PC-9 (cell line): Measurements from ENCODE around the gene CNTN5. TPM values are rescaled to one million over a fixed set of nuclear protein-coding genes. Genes with fewer than 3 reads are reported as not detected.

Experiments
- BruUV-seq: library from RNA; stranded (reverse); fragments of 400-500 nt; replicated peaks from 2 replicates; lab custom pipeline; 2021; lab: Mats Ljungman, UMichigan
- CTCF ChIA-PET: fragments of 300-600 bp; sonication (Branson Sonifier 250); formaldehyde crosslinking; loops from one replicate; lab custom pipeline; 2022; ENCODE audit warnings: antibody characterized with exemption; lab: Charles Lee
- POLR2A ChIA-PET: fragments of 300-600 bp; sonication (Branson Sonifier 250); formaldehyde crosslinking; loops from one replicate; lab custom pipeline; 2022; ENCODE audit warnings: antibody characterized with exemption; ENCODE audit not compliant: unreplicated experiment; lab: Charles Lee
- DNase-seq, 2 experiments: peaks; one replicate each; pipeline versions ENCODE4 v3.0.0 to v3.0.0-alpha.2; 2015 to 2022; ENCODE audit warnings: mixed read lengths in 1 of 2
- H2AFZ ChIP-seq: fragments of 200-600 bp; sonication (generic); 2 replicates; pipeline ENCODE4 v1.8.1; 2017; ENCODE audit warnings: antibody characterized with exemption
- H3F3A ChIP-seq: fragments of 200-600 bp; sonication (generic); 2 replicates; pipeline ENCODE4 v1.8.1; 2017; ENCODE audit warnings: antibody characterized with exemption, mild to moderate bottlenecking, low read depth; ENCODE audit not compliant: insufficient read depth
- H3K27ac ChIP-seq: fragments of 200-600 bp; sonication (generic); 2 replicates; pipeline ENCODE4 v1.6.1; 2016; ENCODE audit warnings: mixed run types
- H3K27me3 ChIP-seq: fragments of 200-600 bp; sonication (generic); 2 replicates; pipeline ENCODE4 v1.6.1; 2016; ENCODE audit warnings: low read depth, mixed run types; ENCODE audit not compliant: insufficient read depth
- H3K36me3 ChIP-seq: fragments of 200-600 bp; sonication (generic); 2 replicates; pipeline ENCODE4 v1.6.1; 2016; ENCODE audit warnings: low read depth, mixed run types
- H3K4me1 ChIP-seq: fragments of 200-600 bp; sonication (generic); replicated peaks from 2 replicates; pipeline ENCODE4 v1.6.1; 2016; ENCODE audit warnings: mixed run types; ENCODE audit not compliant: insufficient read depth
- H3K4me2 ChIP-seq: fragments of 200-600 bp; sonication (generic); 2 replicates; pipeline ENCODE4 v1.6.1; 2017; ENCODE audit warnings: mixed run types
- H3K4me3 ChIP-seq: fragments of 200-600 bp; sonication (generic); 2 replicates; pipeline ENCODE4 v1.6.1; 2016; ENCODE audit warnings: mixed run types
- H3K79me2 ChIP-seq: fragments of 200-600 bp; sonication (generic); 2 replicates; pipeline ENCODE4 v1.6.1; 2017; ENCODE audit warnings: low read depth, mixed run types
- H3K9me2 ChIP-seq: fragments of 200-600 bp; sonication (generic); 2 replicates; pipeline ENCODE4 v1.8.1; 2017; ENCODE audit warnings: mild to moderate bottlenecking; ENCODE audit not compliant: insufficient read depth
- H3K9me3 ChIP-seq: fragments of 200-600 bp; sonication (generic); 2 replicates; pipeline ENCODE4 v1.8.1; 2016; ENCODE audit warnings: low read depth; ENCODE audit not compliant: insufficient read depth
- H4K20me1 ChIP-seq: fragments of 200-600 bp; sonication (generic); 2 replicates; pipeline ENCODE4 v1.8.1; 2017; ENCODE audit not compliant: insufficient read depth
- CTCF ChIP-seq: fragments of 200-600 bp; sonication (generic); conservative IDR thresholded peaks from 2 replicates; pipeline ENCODE4 v1.6.1; 2017; ENCODE audit warnings: mixed run types, antibody characterized with exemption, mild to moderate bottlenecking, moderate library complexity
- EZH2 ChIP-seq: fragments of 200-600 bp; sonication (generic); IDR thresholded peaks from 2 replicates; pipeline ENCODE4 v1.8.0; 2017; ENCODE audit warnings: antibody characterized with exemption, low read depth
- intact Hi-C: fragments of 100-400 bp; cut with micrococcal nuclease; formaldehyde crosslinking; loops from one replicate; pipeline ENCODE4 v1.10.0; 2022; ENCODE audit not compliant: unreplicated experiment
- total RNA-seq: library from RNA; stranded (reverse); gene quantifications from 2 replicates; pipeline ENCODE4 v1.2.3, GENCODE V29; 2021

The CNTN5 gene
- total RNA-seq, 1 experiment from 2014 or later = not detected

DNA sequence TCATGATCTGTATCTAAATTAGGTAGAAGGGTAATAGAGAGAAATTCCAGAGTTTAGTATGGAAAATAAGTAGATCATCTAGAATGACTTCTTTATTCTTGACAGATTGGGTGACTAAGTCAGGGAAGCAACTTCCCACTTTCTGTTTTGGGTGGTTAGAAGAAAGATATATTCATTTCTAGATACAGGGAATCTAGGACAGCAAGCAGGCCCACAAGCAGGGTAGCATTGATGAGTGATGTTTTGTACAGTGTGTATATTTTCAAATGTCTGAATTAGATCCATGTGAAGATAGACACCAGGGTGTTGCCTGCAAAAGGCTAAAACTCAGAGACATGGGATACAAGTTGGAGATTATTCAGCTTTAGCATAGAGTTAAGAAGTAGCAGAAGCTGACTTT lies 674.4 kb downstream of the CNTN5 start:
- POLR2A ChIA-PET = no interaction called here
- no peak for DNase-seq
- no peaks in the 10 kb centered on the region for H3F3A ChIP-seq
- H3K27me3 ChIP-seq = no peaks in the 10 kb centered on the region
- no peak overlapping the region for H3K27ac ChIP-seq
- no peak overlapping the region for H3K4me3 ChIP-seq
- H3K79me2 ChIP-seq = no peaks in the 10 kb centered on the region
- peaks cover 10% of the 10 kb centered on the region; the same call in 1 of the 2 replicates for H3K4me1 ChIP-seq
- intact Hi-C loops = no loop called here
- TF ChIP-seq EZH2 (no peak), CTCF (no peak)
- no peaks in the 10 kb centered on the region; the same call in 1 of the 2 replicates for H3K9me3 ChIP-seq
- no TSS peak for BruUV-seq
- no peak overlapping the region for H3K4me2 ChIP-seq
- CTCF ChIA-PET = no interaction called here
- H3K9me2 ChIP-seq = no peaks in the 10 kb centered on the region; the same call in 1 of the 2 replicates
- H4K20me1 ChIP-seq = no peaks in the 10 kb centered on the region
- H2AFZ ChIP-seq = no peak overlapping the region
- H3K36me3 ChIP-seq = no peaks in the 10 kb centered on the region

- no peak for TF ChIP-seq CTCF
- TF ChIP-seq EZH2 = no peak
- H3K9me3 ChIP-seq = no peaks in the 10 kb centered on the region
- H3K4me2 ChIP-seq = no peak overlapping the region
- H3K36me3 ChIP-seq = no peaks in the 10 kb centered on the region
- no peaks in the 10 kb centered on the region for H3F3A ChIP-seq
- H3K4me1 ChIP-seq = no peaks in the 10 kb centered on the region
- intact Hi-C loops = no loop called here
- H2AFZ ChIP-seq = no peak overlapping the region
- H3K79me2 ChIP-seq = no peaks in the 10 kb centered on the region
- no peak overlapping the region for H3K27ac ChIP-seq
- H4K20me1 ChIP-seq = no peaks in the 10 kb centered on the region
- no peak overlapping the region for H3K4me3 ChIP-seq
- ChIA-PET CTCF (no interaction called here), POLR2A (no interaction called here)
- no TSS peak for BruUV-seq
- H3K9me2 ChIP-seq = no peaks in the 10 kb centered on the region
- DNase-seq = no peak
- no peaks in the 10 kb centered on the region for H3K27me3 ChIP-seq
These were observed 686.1 kb downstream of the CNTN5 start for GRCh38 chr11:99706848-99707247.

DNA sequence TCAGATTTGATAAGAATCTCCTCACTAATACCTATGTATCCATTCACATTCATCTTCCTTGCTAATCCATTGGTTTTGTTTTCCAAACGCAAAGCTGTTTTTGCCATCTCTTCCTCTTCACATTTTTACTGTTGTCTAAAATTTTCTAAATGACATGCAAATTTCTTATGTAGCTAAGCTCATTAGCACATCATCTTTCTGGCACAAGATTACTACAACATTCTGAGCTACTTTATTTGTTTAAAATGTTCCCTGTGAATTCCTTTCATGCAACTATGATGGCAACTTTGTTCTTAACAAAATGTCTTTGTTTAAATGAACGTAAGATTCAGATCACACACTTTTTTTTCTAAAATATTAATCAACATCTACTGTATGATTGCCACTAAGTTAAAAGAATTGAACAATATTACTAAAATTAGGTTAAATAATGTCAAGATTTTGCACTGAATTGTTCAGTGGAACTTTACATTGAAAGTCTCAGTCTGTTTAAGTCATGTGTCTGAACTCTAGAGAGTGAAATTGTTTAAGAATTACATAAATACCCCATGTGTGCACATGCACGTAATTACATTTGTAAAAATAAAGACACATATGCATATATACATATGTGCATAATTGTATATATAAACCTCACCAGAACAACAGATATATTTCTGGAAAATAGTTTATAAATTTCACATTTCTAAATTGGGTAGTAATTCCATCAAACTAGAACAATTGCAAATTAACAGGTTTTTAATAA lies 688.4 kb downstream of the CNTN5 start:
- Histone ChIP-seq H3K4me3 (no peak overlapping the region), H4K20me1 (no peaks in the 10 kb centered on the region), H3K4me1 (no peaks in the 10 kb centered on the region), H3K36me3 (no peaks in the 10 kb centered on the region), H3F3A (no peaks in the 10 kb centered on the region), H3K27ac (no peak overlapping the region), H2AFZ (no peak overlapping the region), H3K9me2 (no peaks in the 10 kb centered on the region), H3K4me2 (no peak overlapping the region), H3K79me2 (no peaks in the 10 kb centered on the region), H3K9me3 (no peaks in the 10 kb centered on the region), H3K27me3 (no peaks in the 10 kb centered on the region)
- CTCF ChIA-PET = no interaction called here
- POLR2A ChIA-PET = no interaction called here
- DNase-seq = no peak
- no peak for TF ChIP-seq EZH2
- TF ChIP-seq CTCF = no peak
- intact Hi-C loops = no loop called here
- BruUV-seq = no TSS peak
